ENCODE results near the gene CITED1. TPM values are rescaled to one million over a fixed set of nuclear protein-coding genes. Genes with fewer than 3 reads are reported as not detected.

CITED1 gene
- total and polyA plus RNA-seq, 2 of the 13 experiments (the other 11 are each of a cell fraction or from before 2014, with no cell fraction given) = 0.09 TPM; not detected in 1

DNA sequence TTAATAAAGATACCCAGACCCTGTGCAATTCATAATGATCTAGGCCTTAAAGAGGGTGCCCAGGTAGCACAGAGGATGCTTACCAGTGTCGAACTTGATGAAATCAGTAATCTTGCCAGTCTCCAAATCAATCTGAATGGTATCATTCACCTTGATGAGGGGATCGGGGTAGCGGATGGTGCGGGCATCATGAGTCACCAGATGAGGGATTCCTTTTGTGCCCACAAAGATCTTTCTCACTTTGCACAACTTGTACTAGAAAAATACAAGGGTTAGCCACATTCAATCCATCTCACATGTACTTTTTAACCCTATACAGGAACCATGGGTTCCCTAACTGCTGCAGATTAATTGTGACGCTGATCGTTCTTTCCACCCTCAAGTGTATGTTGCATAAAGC is 32.0 kb downstream of the CITED1 start:
- 0 out of 4 replicates have a peak, but pooled peaks of 1 of the 2 experiments have one; percentile 7 for TF ChIP-seq POLR2A (IDR thresholded peaks at IDR 0.05; ENCODE audit: insufficient read depth in 1 of 2, low read depth in 2 of 2, low read length in 2 of 2)
- no peak for TF ChIP-seq KLF16 (CRISPR knock-in tag; IDR thresholded peaks at IDR 0.05)
- POLR2A ChIA-PET = no interaction called here
- Histone ChIP-seq H3K4me2 (ENCODE audit: low read depth, low read length) (no peak overlapping the region), H3K27ac (ENCODE audit: extremely low read length, insufficient read depth, low read length) (no peak overlapping the region), H3K9me3 (ENCODE audit: low read length) (no peaks in the 10 kb centered on the region), H3K9ac (ENCODE audit: insufficient read depth, low read depth, low read length) (no peak overlapping the region), H4K20me1 (ENCODE audit: insufficient read depth, low read length) (peaks cover 20% of the 10 kb centered on the region; the same call in 1 of the 2 replicates), H3K4me3 (replicated peaks in 1 of 3; ENCODE audit: insufficient read depth in 1 of 3, low read depth in 2 of 3, low read length in 3 of 3) (no peak overlapping the region), H3K79me2 (ENCODE audit: insufficient read depth, low read length) (peaks cover 28% of the 10 kb centered on the region), H3K4me1 (ENCODE audit: insufficient read depth, low read length) (peaks cover 35% of the 10 kb centered on the region), H3K27me3 (ENCODE audit: control insufficient read depth in 1 of 2, insufficient read depth in 2 of 2, low read length in 2 of 2) (peaks cover 0 to 1% of the 10 kb centered on the region in 2 experiments; a peak in 1 of 5 replicates), H3K36me3 (replicated peaks in 1 of 2; ENCODE audit: control insufficient read depth in 1 of 2, insufficient read depth in 2 of 2, low read length in 2 of 2) (peaks cover 3 to 36% of the 10 kb centered on the region in 2 experiments), H2AFZ (ENCODE audit: low read length) (no peak overlapping the region)
- in situ Hi-C loops (cut with HindIII; ENCODE audit: extremely low pct_ligation_motif_present, low pct_unique_long_range_greater_than_20kb) (no loop called here), intact Hi-C loops (cut with micrococcal nuclease; ENCODE audit: unreplicated experiment) (no loop called here)
- DNase-seq (ENCODE audit: low spot score) (no peak), ATAC-seq (no peak), FAIRE-seq (no peak)
- no TSS peak for BruUV-seq (replicated peaks)
- WGBS (ENCODE audit: low lambda C conversion rate) = 97% methylated on average over 5 of the region's 6 CpGs
- CTCF ChIA-PET (ENCODE audit: low intra/inter-chr PET ratio, low total read pairs) = no interaction called here

DNA sequence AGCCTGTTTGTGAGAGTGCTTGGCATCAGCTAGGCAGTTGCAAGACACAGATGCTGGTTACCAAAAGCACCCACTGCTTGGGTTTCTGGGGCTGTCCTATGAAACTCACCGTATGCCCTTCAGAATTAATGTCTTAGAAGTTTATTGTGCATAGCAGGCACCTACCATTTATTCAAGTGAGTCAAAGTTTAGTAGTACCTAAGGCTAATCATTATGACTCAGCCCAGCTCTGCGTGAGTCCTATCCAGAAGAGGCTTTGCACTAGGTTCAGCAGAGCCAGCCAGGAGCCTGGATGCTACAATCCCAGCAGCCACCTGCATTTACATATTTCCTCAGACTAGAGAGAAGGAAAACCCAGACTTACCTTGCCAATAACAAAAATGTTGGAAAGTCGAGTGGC is 32.8 kb downstream of the CITED1 start:
- peaks cover 3 to 36% of the 10 kb centered on the region in 2 experiments for H3K36me3 ChIP-seq (replicated peaks in 1 of 2; ENCODE audit: control insufficient read depth in 1 of 2, insufficient read depth in 2 of 2, low read length in 2 of 2)
- in situ Hi-C loops (cut with HindIII; ENCODE audit: extremely low pct_ligation_motif_present, low pct_unique_long_range_greater_than_20kb) (no loop called here), intact Hi-C loops (cut with micrococcal nuclease; ENCODE audit: unreplicated experiment) (no loop called here)
- WGBS (ENCODE audit: low lambda C conversion rate) = 67% methylated on average over 1 of the region's 3 CpGs
- no peak for ATAC-seq
- no peak overlapping the region for H3K4me3 ChIP-seq (replicated peaks in 1 of 3; ENCODE audit: insufficient read depth in 1 of 3, low read depth in 2 of 3, low read length in 3 of 3)
- H3K27me3 ChIP-seq (ENCODE audit: control insufficient read depth in 1 of 2, insufficient read depth in 2 of 2, low read length in 2 of 2) = no peaks in the 10 kb centered on the region
- no peak overlapping the region for H3K4me2 ChIP-seq (ENCODE audit: low read depth, low read length)
- no peak overlapping the region for H3K27ac ChIP-seq (ENCODE audit: extremely low read length, insufficient read depth, low read length)
- peaks cover 20% of the 10 kb centered on the region; the same call in 1 of the 2 replicates for H4K20me1 ChIP-seq (ENCODE audit: insufficient read depth, low read length)
- FAIRE-seq = no peak
- H2AFZ ChIP-seq (ENCODE audit: low read length) = no peak overlapping the region
- peaks cover 35% of the 10 kb centered on the region for H3K4me1 ChIP-seq (ENCODE audit: insufficient read depth, low read length)
- TF ChIP-seq POLR2G (IDR thresholded peaks at IDR 0.05; ENCODE audit: low read depth, low read length) = 0 out of 2 replicates have a peak, but pooled peaks have one; percentile 32
- TF ChIP-seq, protein P1, sequence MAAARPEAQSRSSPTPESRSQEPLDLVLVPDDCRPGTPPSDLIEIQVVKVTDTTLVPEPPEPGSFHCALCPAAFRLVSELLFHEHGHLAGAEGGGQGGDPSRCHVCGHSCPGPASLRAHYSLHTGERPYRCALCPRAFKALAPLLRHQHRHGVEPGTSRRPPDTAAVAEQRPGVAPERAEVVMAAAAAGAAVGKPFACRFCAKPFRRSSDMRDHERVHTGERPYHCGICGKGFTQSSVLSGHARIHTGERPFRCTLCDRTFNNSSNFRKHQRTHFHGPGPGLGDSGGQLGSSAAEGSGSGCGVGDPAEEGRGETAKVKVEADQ (CRISPR knock-in tag; IDR thresholded peaks at IDR 0.05; ENCODE audit: borderline replicate concordance) = no peak
- no TSS peak for BruUV-seq (replicated peaks)
- CTCF ChIA-PET (ENCODE audit: low intra/inter-chr PET ratio, low total read pairs) = no interaction called here
- no peak overlapping the region for H3K9ac ChIP-seq (ENCODE audit: insufficient read depth, low read depth, low read length)
- H3K79me2 ChIP-seq (ENCODE audit: insufficient read depth, low read length) = peaks cover 28% of the 10 kb centered on the region
- no peaks in the 10 kb centered on the region for H3K9me3 ChIP-seq (ENCODE audit: low read length)
- no peak for DNase-seq (ENCODE audit: low spot score)
- POLR2A ChIA-PET = no interaction called here
